ENCODE measurements around the gene RANGAP1.

DNA sequence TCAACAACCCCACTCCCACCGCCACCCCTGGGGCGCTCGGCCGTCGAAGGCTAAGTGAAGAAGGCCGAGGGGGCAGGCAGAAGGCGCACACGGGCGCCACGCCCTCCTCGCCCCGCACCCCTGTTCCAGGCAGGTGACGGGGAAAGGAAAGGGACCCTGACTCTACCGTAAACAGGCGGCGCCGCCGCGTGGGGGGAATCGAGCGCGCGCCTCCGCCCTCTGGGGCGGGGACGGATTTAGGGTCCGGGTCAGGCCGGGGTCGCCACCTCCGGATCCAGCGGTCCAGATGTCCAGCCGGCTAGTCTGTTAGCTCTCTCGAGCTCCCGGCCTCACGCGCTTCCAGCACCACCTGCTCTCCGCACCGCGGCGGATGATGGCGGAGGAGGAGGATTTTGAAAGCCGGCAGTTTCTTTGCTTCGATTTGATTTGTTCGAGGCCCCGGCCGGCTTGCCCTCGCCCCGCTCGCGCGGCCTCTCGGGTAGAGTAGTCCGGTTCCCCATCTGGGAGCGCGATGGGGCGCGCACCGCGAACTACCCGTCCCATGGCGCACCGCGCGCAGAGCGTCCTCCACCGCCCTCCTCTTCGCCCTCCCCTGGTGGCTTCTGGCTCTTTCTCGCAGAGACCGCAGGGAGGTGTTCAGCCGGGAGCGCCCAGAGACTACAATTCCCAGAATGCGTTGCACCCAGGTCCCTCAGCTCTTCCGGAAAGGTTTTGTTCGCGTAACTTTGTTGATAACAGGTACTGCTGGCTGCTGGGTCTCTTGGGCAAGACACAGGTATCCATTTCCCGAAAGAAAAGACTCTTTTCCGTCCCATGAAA lies at the start of gene RANGAP1:
- TF ChIP-seq, protein P1, sequence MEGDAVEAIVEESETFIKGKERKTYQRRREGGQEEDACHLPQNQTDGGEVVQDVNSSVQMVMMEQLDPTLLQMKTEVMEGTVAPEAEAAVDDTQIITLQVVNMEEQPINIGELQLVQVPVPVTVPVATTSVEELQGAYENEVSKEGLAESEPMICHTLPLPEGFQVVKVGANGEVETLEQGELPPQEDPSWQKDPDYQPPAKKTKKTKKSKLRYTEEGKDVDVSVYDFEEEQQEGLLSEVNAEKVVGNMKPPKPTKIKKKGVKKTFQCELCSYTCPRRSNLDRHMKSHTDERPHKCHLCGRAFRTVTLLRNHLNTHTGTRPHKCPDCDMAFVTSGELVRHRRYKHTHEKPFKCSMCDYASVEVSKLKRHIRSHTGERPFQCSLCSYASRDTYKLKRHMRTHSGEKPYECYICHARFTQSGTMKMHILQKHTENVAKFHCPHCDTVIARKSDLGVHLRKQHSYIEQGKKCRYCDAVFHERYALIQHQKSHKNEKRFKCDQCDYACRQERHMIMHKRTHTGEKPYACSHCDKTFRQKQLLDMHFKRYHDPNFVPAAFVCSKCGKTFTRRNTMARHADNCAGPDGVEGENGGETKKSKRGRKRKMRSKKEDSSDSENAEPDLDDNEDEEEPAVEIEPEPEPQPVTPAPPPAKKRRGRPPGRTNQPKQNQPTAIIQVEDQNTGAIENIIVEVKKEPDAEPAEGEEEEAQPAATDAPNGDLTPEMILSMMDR (IDR thresholded peaks at IDR 0.05): peak in 2 of 3 experiments; percentile 11 to 18
- TF ChIP-seq POLR2A (IDR thresholded peaks at IDR 0.05; ENCODE audit: low read depth): peak; percentile 62
